ENCODE data around the gene YIPF7. TPM values are rescaled to one million over a fixed set of nuclear protein-coding genes. Genes with fewer than 3 reads are reported as not detected.

Gene YIPF7
- total RNA-seq, result 0.33 TPM in 1 of 2 replicates, not detected in the other

DNA sequence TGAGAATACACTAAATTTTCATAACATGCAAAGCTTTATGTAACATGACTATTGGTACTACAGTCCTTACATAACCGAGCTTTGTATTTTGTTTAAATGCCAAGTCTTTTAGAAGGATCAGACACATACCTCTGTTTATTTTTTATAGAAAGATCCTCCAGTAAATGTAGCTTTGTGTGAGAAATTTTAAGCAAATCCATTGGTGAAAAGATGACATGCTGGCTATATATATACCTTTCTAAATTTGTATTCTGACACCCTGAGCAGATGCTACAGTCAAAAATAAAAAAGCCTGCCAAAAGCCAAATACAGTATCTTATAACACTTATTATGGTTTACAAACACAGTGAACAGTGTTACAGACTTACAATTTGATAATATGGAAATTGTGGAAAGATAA, at the start of gene YIPF7:
Gene YIPF7 (minus strand): TSS at position 201 of the 400 bp plus-strand sequence. CDS start 1,525 bp downstream, outside the sequence.

DNA sequence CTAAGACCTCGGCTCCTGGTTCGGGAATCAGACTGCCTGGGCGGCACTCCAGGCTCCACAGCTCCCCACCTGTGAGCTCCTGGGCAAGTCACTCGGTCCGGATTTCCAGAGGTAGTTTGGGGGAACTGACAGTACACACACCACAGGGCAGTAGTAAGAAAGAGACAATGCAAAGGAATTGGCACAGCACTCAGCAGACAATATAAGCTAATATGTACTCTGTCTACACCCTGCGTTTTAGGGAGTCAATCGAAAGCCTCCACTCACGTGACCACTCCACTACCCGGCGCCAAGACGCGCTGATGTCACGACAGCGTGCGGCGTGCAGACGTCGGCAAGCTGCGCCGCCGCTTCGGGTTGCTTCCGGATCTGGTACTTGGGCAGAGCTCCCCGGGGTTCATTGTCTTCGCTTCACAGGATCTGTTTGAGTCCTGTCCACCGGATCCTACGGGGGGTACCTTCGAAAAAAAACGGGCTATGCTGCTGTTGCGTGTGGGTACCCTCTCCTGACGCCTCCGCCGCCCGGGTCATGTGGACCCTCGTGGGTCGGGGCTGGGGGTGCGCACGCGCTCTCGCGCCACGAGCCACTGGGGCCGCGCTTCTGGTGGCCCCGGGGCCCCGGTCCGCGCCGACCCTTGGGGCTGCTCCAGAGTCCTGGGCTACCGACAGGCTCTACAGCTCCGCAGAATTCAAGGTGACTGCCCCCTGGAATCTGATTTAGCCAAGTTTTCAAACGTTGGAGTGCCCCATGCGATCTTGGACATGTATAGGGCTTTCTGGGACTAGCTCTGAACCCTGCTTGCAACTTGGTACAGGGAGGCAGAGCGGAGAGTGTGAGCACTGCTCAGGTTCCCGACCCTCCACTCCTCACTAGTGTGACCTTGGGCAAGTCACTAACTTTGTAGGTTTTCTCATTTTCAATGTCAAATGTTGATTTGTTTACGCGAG, 26.9 kb upstream of the YIPF7 start, which contains the start of gene GUF1:
Gene GUF1 (plus strand): TSS at position 327 of the 948 bp plus-strand sequence. CDS start 203 bp downstream, at position 530.

Other genes with a start within 250 kb of the YIPF7 start
- 2.8 and 2.9 TPM in 2 replicates for gene KCTD8, start 202.8 kb downstream of the YIPF7 start, total RNA-seq
- 14.4 and 17.2 TPM in 2 replicates for gene GUF1, start 26.8 kb upstream of the YIPF7 start, total RNA-seq
- 15.0 and 23.2 TPM in 2 replicates for gene GNPDA2, start 74.9 kb upstream of the YIPF7 start, total RNA-seq

Measured in vein endothelial cell (primary cell).